HG02840 (cell line): Measurements from ENCODE around the gene MRPL40.

Source experiments
- ATAC-seq: cut with Tn5 transposase; IDR thresholded peaks from one replicate; pipeline ENCODE4 v1.9.1; 2021; ENCODE audit warnings: mild to moderate bottlenecking, moderate library complexity, moderate number of reproducible peaks; ENCODE audit not compliant: unreplicated experiment, low FRiP score

Gene MRPL40

DNA sequence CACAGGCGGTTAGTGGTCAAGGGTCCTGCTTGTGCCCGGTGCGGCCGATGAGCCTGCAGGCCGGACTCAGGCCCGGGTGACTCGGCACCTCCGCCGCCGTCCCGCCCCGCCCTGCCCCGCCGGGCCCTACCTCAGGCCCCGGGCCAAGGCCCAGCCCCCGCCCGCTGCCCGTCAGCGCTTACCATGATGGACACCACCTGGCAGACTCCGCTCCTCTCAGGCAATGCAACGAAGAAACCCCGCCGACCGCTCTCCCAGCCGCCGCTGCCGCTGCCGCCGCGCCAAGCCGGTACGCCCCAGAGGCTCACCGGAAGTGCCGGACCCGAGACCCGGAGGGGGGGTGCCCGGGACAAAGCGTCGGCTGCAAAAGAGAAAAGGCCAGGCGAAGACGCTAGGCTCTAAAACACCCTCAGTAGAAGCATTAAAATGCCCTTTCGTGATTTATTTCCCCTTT is 46.6 kb downstream of the MRPL40 start, which contains the start of gene UFD1:
UFD1 (minus strand) TSS at position 293 of the 454 bp plus-strand sequence; CDS start at position 185, 108 bp downstream.
- ATAC-seq: peak; percentile 45

DNA sequence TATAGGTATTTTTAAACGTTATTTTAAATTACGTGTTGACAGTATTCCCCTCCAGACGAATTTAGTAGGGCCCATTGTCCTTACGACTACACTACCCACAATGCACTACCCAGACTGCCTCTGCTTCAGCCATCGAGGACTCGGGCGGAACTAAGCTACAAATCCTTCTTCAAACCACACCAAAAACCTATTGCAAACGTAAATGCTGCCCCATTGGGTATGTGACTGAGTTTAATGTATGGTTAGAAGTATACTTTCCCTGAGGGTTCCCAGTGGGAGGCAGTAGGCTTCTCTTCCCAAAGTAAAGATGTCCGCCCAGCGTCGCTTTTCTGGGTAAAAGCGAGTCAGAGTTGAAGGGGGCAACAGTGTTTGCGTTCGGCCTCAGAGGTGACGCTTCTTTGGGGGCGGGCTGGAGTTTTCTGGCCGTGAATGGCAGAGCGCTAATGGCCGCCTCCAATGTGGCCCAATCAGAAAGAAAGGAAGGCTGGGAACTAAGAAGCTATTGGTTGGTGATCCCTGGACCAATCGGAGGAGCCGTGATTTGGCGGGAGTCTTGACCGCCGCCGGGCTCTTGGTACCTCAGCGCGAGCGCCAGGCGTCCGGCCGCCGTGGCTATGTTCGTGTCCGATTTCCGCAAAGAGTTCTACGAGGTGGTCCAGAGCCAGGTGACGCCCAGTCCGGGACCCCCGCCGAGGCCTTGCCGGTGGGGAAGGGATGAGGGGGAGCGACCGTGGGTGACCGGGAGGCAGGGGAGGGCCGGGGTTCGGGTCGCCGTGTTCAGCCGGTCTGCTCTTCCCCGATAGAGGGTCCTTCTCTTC is 47.2 kb downstream of the MRPL40 start, which contains the start of gene CDC45:
CDC45 (plus strand) TSS at position 566 of the 818 bp plus-strand sequence; CDS start at position 615, 49 bp downstream.
- peak; percentile 84 for ATAC-seq

DNA sequence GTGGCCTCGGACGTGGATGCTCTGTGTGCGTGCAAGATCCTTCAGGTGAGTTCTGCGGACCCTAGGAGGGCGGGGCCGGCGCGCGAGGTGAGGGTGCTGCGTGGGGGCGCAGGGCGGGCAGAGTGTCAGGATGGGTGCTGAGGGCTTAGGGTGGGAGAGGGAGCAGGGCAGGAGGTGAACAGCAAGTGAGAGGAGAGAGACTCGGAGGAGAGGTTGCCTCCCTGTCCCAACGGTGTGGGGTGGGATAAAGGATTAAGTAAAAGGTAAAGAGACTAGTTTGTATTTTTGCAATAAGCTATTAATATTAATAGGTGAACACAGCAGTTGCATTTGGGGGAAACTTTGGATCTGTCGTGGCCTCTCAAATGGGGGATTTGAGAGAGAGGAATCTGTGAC is 47.8 kb downstream of the MRPL40 start:
- ATAC-seq: no peak

- no peak for ATAC-seq
These were observed 48.4 kb downstream of the MRPL40 start for GRCh38 chr22:19480789-19481188.

DNA sequence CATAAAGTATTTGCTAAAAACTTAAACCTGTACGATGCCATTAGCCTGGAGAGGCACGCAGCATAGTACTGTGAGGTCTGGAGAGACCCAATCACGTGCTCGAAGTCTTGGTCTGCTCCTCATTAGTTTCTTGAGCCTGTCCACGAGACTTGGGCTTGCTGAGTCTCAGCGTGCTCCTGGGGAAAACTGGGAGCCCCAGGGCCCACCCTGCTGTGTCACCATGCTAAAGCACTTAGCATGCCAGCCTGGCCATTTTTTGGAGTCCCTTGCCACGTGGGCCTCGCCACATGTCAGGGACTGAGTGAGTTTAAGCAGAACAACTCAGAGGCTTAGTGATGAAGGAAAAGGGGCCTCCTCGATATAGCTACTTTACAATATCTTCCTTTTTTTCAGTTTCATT is 50.0 kb downstream of the MRPL40 start:
- no peak for ATAC-seq

DNA sequence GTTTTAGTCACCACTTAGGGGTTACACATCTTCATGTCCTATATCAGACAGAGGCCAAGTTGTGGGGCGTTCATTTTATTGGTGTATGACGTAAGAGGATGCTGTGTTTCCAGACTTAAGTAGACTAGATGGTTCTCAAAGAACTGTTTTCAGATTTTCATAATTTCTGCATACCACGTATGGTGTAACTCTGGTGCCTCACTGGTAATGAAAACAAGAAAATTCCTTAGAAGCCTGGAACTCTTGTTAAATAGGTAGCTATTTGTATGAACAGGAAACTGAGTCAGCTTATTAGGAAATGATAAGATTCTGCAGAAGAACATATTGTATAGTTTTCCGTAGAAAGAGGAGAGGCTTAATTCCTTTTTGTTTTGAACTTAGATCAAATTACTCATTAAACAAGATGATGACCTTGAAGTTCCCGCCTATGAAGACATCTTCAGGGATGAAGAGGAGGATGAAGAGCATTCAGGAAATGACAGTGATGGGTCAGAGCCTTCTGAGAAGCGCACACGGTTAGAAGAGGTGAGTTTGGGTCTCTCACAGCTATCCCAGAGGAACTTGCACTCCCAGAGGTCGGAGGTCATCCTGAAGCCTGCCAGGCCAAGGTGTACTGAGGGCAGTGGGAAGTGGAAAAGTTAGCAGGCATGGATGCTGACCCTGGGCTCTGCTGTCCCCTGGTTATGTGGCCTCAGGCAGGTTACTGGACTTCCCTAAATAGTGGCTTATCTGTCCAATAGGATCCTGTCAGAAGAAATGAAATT is 51.3 kb downstream of the MRPL40 start:
- no peak for ATAC-seq
